Gastroesophageal sphincter (tissue), 3 donors: Measurements from ENCODE around the gene MRPL37.

Source experiments
- POLR2AphosphoS5 ChIP-seq: sonication (generic); formaldehyde crosslinking; IDR thresholded peaks from one replicate; pipeline ENCODE4 v1.6.1; 2017; ENCODE audit warnings: antibody characterized with exemption
- TF ChIP-seq, protein P1 (sequence below), 4 experiments: fragments of 200-600 bp in 2 of 4; fragments of 450-650 bp in 2 of 4; sonication (generic) in 1 of 4; IDR thresholded peaks; one replicate each; pipeline ENCODE4 v1.5.1; 2017 to 2019; ENCODE audit warnings: antibody characterized with exemption in 4 of 4, mild to moderate bottlenecking in 2 of 4, moderate library complexity in 2 of 4

DNA sequence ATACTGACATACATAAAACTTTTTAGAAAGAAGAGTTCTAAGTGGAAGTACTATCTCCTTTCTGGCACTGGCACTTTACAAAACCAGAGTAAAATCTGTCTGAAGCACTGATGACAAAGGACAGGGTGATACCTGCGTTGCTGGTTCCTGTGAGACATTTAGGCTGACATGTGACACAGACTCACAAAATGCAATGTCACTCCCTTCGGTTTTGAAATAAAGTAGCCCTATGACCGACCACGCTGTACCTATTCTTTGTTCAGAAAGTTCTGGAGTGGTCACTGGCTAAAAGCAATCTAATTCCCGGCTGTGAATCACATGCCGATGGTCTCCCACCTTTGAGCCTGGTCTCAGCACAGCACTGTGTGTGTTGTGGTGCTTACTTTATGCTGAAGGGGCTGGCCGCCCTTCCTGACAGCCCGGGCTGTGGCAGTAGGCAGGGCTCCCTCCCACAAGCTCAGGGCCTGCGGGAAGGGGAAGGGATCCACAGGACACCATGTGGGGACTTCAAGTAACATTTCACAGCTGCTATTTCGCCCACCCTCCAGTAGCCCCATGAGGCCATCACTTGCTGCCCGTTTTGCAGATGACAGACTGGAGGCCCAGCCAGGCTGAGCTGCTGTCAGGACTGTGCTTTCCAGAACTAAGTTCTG is 48.0 kb downstream of the MRPL37 start:
- TF ChIP-seq POLR2AphosphoS5 = no peak
- TF ChIP-seq, protein P1, sequence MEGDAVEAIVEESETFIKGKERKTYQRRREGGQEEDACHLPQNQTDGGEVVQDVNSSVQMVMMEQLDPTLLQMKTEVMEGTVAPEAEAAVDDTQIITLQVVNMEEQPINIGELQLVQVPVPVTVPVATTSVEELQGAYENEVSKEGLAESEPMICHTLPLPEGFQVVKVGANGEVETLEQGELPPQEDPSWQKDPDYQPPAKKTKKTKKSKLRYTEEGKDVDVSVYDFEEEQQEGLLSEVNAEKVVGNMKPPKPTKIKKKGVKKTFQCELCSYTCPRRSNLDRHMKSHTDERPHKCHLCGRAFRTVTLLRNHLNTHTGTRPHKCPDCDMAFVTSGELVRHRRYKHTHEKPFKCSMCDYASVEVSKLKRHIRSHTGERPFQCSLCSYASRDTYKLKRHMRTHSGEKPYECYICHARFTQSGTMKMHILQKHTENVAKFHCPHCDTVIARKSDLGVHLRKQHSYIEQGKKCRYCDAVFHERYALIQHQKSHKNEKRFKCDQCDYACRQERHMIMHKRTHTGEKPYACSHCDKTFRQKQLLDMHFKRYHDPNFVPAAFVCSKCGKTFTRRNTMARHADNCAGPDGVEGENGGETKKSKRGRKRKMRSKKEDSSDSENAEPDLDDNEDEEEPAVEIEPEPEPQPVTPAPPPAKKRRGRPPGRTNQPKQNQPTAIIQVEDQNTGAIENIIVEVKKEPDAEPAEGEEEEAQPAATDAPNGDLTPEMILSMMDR (IDR thresholded peaks at IDR 0.05) = no peak
